ENCODE measurements around the gene TSHZ1.

TSHZ1 gene

GRCh38 chr18:75198036-75198435 lies 12.6 kb upstream of the TSHZ1 start:
- in situ Hi-C loops (cut with MboI; ENCODE audit: low sequenced_read_pairs, unreplicated experiment) = no loop called here
- no peak for DNase-seq (ENCODE audit: low spot score)
- no peak for TF ChIP-seq CTCF (IDR thresholded peaks at IDR 0.05; ENCODE audit: borderline replicate concordance, control extremely low read depth, extremely low read depth, insufficient read depth, missing control alignments)

GRCh38 chr18:75199327-75199726 lies 11.3 kb upstream of the TSHZ1 start:
- in situ Hi-C loops (cut with MboI; ENCODE audit: low sequenced_read_pairs, unreplicated experiment) = no loop called here
- no peak for DNase-seq (ENCODE audit: low spot score)

GRCh38 chr18:75200071-75200470 lies 10.5 kb upstream of the TSHZ1 start:
- no peak for DNase-seq (ENCODE audit: low spot score)

More at GRCh38 chr18:75199327-75199726, 11.3 kb upstream of the TSHZ1 start:
- TF ChIP-seq CTCF (IDR thresholded peaks at IDR 0.05; ENCODE audit: borderline replicate concordance, control extremely low read depth, extremely low read depth, insufficient read depth, missing control alignments) = no peak

GRCh38 chr18:75200605-75201280 lies 9.9 kb upstream of the TSHZ1 start:
- in situ Hi-C loops (cut with MboI; ENCODE audit: low sequenced_read_pairs, unreplicated experiment) = no loop called here
- no peak for TF ChIP-seq CTCF (IDR thresholded peaks at IDR 0.05; ENCODE audit: borderline replicate concordance, control extremely low read depth, extremely low read depth, insufficient read depth, missing control alignments)
- no peak for DNase-seq (ENCODE audit: low spot score)

More at GRCh38 chr18:75200071-75200470, 10.5 kb upstream of the TSHZ1 start:
- no peak for TF ChIP-seq CTCF (IDR thresholded peaks at IDR 0.05; ENCODE audit: borderline replicate concordance, control extremely low read depth, extremely low read depth, insufficient read depth, missing control alignments)
- in situ Hi-C loops (cut with MboI; ENCODE audit: low sequenced_read_pairs, unreplicated experiment) = no loop called here

- TF ChIP-seq CTCF (IDR thresholded peaks at IDR 0.05; ENCODE audit: borderline replicate concordance, control extremely low read depth, extremely low read depth, insufficient read depth, missing control alignments) = no peak
- DNase-seq (ENCODE audit: low spot score) = no peak
- in situ Hi-C loops (cut with MboI; ENCODE audit: low sequenced_read_pairs, unreplicated experiment) = no loop called here
Measured at GRCh38 chr18:75201282-75202270, 9.0 kb upstream of the TSHZ1 start.

- no peak for TF ChIP-seq CTCF (IDR thresholded peaks at IDR 0.05; ENCODE audit: borderline replicate concordance, control extremely low read depth, extremely low read depth, insufficient read depth, missing control alignments)
- in situ Hi-C loops (cut with MboI; ENCODE audit: low sequenced_read_pairs, unreplicated experiment) = no loop called here
- DNase-seq (ENCODE audit: low spot score) = no peak
Measured at GRCh38 chr18:75202696-75203365, 7.8 kb upstream of the TSHZ1 start.

All from GM13976 (cell line).